SKM-1 (cell line): ENCODE data around the gene NEDD4L.
A peak's percentile ranks its signal among the peaks of the same experiment; 100 is the strongest.

ENCODE experiments used
- DNase-seq: peaks from one replicate; lab custom pipeline; 2025; ENCODE audit not compliant: unreplicated experiment; lab: John Stamatoyannopoulos, UW

Gene NEDD4L

DNA sequence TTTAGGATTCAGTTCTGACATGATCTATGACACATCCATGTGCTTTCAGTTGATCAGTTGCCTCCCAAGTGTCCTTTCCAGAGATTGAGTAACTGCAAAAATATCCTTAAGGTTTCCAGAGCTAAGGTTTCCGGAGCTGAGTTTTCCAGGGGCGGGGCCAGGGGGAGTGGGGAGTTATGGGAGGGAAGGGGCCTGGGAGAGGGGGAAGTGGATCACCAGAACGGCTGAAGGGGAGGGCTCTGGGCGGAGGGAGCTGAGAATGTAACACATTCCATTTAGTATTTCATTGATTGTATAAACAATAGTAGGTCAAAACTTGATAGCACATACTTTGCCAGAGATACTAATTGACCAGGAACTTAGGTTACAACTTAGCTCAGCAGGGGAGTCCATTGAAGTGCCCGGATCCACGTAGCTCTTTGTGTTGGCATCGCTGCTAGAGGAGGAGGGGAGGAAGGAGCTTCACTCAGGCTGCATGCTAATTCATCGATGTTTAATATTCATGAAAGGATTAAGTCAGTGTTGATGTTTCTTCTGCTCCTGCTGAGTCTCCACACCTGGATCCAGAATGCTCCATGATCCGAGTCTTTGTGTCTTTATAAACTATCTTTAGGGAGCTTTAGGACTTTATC lies 295.1 kb downstream of the NEDD4L start:
- no peak for DNase-seq

- DNase-seq = no peak
These were observed 295.9 kb downstream of the NEDD4L start for GRCh38 chr18:58339890-58340289.

DNA sequence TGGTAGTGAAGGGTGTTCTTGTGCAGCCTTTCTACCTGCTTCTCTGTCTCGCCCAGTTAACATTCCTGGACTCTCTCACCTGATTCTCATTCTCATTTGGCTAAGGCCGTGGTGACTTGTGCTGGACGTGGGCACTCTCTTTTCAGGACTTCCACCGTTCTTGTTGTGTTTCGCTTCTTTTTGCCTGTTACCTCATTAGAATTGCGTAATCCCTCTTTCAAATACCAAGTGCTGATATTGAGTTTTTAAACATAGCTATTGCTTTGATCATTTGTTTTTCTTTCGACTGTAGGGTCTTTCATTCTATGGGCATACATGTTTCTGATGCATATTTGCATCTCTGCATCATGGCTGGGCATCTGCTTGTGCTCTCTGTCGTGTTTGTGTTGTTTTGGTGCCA lies 297.9 kb downstream of the NEDD4L start:
- no peak for DNase-seq

DNA sequence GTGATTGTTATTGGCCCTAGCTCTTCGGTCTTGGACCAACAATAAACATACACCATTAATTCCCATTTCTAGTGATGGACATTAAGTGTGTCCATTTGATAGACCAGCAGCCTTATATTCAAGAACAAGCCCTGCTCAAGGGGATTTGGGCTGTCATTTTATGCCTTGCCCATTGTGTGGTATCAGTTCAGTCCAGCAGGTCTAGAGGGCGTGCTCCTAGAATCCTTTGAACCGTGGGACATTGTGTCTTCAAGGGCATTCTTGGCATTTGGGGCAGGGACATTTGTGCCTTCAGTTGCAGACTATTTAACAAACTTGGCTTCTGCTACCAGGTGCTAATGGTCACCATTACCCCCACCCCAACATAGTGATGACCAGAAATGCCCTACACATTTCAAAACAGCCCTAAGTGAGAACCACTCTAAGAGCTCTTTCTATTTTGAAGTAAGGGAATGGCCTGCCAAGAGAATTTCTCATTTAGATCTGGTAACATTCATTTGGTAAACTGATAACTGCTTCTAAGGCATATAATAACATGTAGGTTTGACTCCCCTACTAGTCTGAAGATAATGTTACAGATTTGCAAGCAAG lies 300.1 kb downstream of the NEDD4L start:
- DNase-seq = no peak

- DNase-seq = no peak
These were observed 300.9 kb downstream of the NEDD4L start for GRCh38 chr18:58344861-58345463.

DNA sequence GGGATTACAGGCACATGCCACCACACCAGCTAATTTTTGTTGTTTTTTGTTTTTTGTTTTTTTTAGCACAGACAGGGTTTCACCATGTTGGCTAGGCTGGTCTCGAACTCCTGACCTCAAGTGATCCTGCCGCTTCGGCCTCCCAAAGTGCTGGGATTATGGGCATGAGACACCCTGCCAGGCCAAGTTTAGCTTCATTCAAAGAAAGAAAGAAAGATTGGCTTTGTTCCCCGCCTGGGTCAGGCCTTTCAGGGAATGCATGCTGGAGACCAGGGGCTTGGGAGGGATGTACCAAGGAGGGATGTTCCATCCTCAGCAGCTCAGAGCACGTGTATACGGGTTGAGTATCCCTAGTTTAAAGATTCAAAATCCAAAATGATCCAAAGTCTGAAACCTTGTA lies 301.8 kb downstream of the NEDD4L start:
- DNase-seq = no peak

DNA sequence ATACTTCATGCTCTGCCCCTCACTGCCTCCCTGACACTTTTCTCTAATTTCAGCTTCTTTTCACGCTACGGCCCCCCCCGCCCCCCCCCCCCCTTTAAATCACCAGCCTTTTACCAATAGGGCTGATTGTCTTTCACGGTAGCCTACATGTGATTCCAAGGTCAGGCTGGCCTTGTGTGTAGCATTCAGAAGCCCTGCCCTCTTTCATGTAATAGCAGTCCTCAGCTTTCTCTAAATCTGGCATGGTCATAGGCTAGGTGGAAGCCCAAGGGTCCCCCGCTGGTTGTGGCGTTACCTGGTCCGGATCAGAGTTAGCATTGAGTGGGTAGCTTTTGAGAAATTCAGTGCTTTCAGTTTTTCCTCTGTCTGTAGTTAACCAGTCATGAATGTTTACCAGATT lies 303.1 kb downstream of the NEDD4L start:
- no peak for DNase-seq

DNA sequence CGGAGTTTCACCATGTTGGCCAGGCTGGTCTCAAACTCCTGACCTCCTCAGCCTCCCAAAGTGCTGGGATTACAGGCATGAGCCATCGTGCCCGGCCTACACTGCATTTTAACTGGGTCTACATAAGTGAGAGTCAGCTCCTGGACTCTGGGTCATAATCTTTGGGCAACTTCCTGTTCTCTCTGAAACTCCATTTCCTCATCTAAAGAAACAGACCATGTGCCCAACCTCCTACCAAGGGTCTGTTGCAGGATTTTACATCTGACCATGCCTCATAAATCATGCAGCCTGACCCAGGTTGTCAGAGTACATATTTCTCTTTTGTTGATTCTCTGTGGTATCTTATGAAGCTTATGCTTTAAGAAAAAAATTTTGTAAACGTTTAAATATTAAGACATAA lies 304.5 kb downstream of the NEDD4L start:
- DNase-seq = peak; percentile 20

DNA sequence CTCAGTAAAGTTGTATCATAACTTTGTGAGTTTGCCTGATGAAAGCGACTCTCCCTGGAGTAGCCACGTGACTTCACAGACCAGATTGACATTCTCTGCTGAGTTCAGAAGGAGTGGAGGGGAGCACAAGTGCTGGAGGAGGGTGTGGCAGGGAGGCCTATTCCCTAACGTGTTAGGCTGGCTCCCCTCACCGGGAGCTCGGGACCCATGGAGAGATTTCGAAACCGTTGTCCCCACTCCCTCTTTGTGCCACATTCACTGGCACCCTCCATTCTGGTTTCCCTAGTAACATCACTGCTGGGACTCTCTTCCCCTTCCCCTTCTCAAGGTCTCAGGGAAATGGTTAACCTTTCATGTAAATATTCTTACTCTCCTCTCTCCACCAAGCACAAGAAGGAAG lies 304.9 kb downstream of the NEDD4L start:
- no peak for DNase-seq

- DNase-seq = no peak
These were observed 305.6 kb downstream of the NEDD4L start for GRCh38 chr18:58349650-58350049.

DNA sequence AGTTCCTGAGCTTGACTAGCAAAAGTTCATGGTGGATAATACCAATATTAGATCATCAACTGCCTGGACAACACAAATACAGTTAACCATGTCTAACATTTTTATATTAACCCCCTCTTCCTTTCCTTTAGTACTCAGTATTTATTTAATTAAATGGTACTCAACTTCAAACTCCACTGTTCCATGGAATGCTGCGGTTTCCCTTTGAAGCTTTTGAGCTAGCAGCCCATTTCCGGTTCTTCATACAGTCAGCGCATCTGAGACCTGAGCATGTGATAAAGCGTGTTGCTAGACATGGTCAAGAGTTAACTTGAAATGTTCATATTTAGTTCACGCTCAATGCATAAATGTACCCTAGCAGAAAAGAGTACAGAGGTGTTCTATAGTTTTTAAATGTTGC lies 306.5 kb downstream of the NEDD4L start:
- DNase-seq = no peak

DNA sequence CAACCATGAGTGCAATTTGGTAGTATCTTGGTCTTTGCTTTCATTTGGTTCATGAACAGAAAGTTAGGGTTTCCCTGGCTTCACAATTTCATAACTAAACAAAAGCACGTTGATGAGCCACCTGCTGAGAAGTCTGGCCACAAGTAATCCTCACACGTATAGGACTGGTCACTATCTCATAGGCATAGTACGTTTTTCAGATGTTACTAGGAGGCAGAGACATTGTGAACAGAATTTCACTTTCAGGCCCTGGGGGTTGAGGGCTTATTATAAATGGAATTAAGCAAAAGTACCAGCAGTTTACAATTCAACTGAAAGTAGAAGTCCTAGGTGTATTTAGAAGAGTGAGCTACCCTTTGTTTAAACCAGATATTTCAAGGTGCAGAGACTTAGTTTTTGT lies 307.8 kb downstream of the NEDD4L start:
- DNase-seq = no peak

DNA sequence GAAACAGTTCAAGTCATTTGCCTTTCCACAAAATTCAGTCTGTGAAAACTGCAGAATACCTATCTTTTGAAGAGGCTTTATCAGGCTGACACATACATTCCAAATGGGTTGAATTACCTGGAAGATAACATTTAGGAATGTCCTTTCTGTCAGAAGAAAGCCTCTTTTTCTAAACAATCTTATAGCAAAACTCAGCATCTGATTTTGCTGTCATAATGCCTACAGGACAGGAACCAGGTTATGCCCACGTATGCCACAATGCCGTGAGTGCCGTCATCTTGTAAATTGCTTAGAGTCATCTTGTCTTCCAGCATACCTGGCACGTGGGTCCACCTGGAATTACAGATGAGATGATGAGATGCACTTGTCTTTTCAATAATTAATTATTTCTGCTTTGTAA lies 309.6 kb downstream of the NEDD4L start:
- no peak for DNase-seq

- no peak for DNase-seq
These were observed 310.0 kb downstream of the NEDD4L start for GRCh38 chr18:58354051-58354450.

DNA sequence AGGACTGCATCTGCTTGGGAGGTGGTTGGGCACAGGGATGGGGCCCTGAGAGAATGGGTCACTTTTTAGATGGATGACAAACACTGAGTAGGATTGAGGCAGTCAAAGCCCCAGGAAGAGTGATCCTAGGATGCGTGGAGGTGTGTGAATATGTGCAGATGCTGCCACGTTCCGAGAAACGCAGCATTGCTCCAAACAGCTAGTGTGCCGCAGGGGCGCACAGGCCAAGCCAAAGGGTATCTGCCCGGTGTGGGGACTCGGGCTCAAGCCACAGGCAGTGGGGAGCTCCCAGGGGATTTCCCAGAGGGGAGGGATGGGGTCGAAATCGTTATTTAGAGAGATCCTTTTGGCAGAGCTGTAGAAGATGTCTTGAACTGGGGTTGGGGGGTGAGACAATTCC lies 310.8 kb downstream of the NEDD4L start:
- no peak for DNase-seq

GRCh38 chr18:58355243-58355642 lies 311.2 kb downstream of the NEDD4L start:
- DNase-seq = no peak

GRCh38 chr18:58359218-58359617 lies 315.2 kb downstream of the NEDD4L start:
- DNase-seq = no peak

- no peak for DNase-seq
These were observed 315.6 kb downstream of the NEDD4L start for GRCh38 chr18:58359620-58360019.

GRCh38 chr18:58360324-58360723 lies 316.3 kb downstream of the NEDD4L start:
- no peak for DNase-seq

DNA sequence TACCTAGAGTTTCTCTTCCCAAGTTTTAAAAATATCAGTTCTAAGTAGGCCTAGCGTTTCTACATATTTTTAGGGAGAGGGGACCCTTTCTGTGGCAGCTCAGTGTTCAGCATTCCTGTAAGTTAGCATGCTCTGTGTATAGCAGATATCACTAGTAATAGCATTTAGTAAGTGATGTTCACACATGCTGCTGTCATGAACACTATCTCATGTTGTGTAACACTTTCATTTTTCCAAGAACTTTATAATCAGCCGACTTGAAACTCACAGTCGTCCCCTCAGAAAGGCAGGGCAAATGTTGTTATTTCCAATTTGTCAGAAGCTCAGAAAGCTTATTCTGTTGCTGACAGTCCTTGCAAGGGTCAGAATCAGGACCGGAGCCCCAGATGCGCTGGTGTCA lies 317.2 kb downstream of the NEDD4L start:
- DNase-seq = no peak

DNA sequence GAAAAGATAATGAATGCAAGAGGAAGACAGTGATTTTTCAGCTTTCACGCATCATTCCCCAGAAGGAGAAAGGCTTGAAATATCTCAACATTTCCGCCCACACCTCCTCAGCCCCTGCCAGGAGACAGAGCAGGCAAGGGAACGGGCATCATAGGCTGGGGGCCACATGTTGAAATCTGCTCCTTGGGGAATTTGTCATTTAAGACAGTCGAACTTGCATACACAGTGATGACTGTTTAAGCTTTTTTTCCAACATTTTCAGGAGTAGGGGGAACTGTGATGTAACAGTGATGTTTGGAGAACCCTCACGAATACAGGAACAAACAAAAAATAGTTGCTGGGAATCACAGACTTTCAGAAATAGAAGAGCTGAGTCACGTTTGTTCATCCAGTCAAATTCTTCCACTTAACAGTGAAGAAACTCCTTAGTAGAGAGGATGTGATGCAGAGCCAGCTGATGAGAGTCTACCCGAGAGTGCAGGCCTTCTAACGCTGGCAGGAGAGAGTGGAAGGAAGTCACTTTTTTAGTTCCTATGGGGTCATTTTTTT lies 318.1 kb downstream of the NEDD4L start:
- no peak for DNase-seq

DNA sequence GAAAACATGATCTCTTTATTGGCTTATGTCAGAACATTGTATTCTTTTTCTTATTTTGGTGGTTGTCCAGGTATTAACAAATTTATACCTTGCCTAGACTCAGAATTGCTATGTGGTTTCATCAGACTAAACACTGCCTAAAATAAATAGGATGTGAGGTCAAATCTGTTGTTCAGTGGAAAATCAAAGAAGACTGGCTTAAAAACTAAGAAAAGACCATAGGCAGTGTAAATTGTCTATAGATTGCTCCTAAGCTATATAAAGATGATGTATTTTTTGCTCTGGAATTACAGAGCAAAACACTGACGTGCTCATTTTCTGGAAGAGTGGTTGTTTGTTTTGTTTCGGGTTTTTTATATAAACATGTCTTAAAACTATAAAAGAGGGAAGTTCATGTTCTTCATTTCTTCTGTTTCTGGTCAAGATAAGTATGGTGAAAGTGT lies 318.8 kb downstream of the NEDD4L start:
- DNase-seq = no peak
